HG02981 (cell line): ENCODE measurements around the gene LRRC74B.
"Not testable (repeated sequence)": the region's sequence is repeated elsewhere in the genome, so short reads cannot be mapped to it uniquely, and the experiment has no call there.

ENCODE experiments used
- ATAC-seq: cut with Tn5 transposase; IDR thresholded peaks from one replicate; pipeline ENCODE4 v1.9.1; 2021; ENCODE audit warnings: mild to moderate bottlenecking, moderate library complexity; ENCODE audit not compliant: unreplicated experiment

The LRRC74B gene, protein sequence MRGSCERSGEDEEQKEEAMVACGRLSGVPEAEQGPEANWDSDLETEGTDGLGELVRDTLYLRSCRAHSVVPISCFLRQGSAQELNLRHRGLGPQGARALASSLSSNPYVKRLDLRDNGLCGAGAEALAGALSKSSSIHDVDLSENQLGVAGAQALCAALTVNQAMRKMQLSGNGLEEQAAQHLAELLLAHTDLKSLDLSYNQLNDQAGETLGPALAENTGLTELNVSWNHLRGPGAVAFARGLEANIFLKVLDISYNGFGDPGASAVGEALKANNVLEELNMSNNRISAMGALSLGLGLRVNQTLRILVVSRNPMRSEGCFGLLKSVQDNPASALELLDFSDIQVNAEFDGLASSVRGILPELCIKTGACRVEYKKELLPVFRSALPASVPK

DNA sequence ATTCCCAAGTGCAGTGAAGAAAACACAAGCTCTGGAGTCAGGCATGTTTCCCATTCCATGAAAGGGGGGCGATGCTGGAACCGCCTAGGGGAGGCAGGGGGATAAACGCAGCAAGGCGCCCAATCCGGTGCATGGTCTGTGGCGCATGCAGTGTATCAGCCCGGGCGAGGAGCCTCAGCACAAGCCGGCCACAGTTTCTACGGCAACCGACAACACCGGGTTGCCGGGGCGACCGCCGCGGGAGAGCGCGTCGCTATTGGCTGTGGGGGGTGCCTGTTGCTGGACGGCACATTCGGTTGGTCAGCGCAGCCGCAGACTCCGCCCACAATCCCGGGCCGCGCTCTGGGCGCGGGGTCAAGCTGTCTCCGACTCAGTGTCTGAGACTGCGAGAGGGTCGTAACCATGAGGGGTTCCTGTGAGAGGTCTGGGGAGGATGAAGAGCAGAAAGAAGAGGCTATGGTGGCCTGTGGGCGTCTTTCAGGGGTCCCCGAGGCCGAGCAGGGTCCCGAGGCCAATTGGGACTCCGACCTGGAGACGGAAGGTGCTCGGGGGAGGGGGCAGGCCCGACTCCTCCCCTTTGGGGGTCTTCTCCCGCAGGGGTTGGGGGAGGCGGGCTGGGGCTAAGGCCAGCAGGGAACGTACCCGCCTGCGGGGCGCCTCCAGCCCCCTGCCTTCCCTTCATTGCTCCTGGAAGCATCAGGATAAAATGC is at the start of gene LRRC74B:
LRRC74B (plus strand) TSS at position 362 of the 710 bp plus-strand sequence; CDS start at position 403, 41 bp downstream.
- ATAC-seq: peak; percentile 86

DNA sequence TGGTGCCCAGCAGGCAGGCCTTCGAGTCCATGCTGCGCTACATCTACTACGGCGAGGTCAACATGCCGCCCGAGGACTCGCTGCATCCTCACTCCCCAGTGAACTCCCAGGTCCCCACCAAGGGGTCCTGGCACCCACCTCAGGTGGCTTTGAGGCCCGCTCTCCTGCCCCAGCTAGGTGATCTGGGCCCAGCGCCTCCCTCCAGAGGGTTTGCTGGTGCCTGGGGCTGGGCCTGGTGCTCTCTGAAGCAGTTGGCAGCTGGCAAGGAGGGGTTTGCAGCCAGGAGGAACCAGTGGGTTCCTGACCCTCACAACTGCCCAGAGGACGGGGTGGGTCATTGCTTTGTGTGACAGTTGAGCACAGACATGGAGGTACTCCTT is 49.7 kb upstream of the LRRC74B start:
- no peak for ATAC-seq

DNA sequence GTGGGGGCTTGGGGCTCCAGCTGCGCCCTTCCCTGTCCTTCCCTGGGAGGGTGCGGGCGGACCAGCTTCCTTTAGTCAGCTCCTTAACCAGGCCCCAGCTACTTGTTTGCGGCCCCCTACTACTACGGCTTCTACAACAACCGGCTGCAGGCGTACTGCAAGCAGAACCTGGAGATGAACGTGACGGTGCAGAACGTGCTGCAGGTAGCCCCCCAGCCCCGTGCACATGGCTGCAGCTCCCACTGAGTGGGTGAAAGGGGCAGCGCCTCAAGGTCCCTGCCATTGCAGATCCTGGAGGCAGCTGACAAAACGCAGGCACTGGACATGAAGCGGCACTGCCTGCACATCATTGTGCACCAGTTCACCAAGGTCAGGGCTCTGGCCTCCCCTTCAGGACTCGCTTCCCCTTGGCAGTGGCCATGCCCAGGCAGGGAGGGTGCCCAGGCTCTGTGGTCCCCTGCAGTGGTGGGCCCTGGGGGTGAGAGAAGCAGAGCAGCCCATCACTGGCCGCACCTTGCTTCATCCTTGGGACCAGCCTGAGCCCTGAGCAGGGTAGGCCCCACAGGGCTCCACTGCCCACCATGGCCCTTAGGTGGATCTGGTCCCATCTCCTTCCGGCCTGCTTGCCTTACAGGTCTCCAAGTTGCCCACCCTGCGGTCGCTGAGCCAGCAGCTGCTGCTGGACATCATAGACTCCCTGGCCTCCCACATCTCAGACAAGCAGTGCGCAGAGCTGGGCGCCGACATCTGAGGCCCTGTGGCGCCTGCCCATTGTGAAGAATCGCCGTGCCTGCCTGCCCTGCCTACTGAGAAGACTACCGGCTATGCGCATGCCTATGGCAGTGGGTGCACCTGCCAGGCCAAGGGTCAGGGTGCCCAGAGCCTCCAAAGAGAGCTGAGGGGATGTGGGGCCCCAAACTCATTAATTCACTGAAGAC is 48.9 kb upstream of the LRRC74B start:
- ATAC-seq: no peak

DNA sequence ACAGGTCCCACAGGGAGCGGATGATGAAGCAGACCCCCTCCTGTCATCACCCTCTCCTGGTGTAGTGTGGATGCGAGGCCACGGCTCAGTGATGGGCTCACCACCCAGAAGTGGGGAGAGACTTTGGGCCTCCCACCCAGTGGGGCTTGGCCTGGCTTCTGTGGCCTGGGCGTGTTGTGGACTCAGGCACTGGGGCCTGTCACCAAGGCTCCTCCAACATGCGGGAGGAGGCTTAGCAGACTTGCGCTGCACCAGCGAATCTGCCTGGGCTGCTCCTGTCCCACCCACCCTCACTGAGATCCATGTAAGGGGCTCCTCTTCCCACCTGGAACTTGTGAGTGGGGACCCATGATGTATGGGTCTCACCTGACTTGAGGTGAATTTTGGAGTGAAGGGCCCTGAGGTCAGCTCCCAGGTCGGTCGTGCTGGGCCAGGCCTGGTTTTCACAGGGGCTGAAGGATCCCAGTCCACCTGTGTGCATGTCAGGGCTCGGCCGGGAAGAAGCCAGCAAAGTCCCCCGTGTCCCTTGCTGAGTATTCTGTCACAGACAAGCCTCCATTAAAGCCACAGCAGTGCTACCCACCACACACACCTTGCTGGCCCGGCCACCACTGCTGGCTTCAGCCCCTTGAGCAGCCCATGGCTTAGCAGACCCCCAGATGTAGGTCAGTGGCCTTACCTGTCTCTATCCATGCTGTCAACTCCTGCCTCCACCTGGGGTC is 48.0 kb upstream of the LRRC74B start:
- ATAC-seq: no peak

DNA sequence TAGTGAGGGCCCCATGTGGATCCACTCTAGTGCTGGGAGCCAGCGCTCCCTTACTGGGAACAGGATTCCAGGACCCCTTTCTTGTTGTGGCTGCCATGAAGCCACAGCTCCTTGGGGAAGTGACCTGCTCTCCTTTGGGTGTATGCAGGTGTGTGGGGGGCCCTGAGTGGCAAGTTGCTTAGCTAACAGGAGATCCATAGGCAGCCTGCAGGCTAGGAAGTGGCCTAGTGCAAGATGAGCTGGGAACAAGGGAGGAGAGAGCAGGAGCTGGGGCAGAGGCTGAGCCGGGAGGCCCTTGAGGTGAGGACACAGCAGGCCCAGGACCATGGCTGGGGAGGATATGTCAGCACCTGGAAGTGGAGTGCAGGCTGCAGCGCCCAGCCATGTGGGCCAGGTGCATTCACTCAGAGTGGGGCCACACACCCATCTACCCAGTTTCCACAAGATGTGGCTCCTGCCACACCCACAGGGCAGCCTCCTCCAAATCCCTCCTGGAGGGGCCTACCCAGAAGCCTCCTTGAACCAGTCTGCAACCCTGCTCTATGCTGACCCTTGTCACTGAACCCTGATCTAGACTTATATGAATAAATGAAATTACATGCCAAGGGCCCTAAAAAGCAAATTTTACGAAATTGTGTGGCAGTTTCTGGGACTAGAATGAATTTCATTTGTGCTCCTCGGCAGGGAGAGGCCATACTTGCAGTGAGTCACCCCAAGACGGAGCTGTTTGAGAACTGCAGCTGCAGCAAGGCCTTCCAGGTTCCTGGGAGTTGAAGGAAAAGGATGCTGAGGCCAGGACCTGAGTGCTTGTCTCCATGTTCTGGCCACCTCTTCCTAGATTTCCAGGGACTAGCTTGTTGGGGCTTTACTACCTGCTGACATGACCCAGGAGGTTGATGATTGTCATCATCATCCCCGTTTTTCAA is 47.1 kb upstream of the LRRC74B start:
- ATAC-seq: no peak

DNA sequence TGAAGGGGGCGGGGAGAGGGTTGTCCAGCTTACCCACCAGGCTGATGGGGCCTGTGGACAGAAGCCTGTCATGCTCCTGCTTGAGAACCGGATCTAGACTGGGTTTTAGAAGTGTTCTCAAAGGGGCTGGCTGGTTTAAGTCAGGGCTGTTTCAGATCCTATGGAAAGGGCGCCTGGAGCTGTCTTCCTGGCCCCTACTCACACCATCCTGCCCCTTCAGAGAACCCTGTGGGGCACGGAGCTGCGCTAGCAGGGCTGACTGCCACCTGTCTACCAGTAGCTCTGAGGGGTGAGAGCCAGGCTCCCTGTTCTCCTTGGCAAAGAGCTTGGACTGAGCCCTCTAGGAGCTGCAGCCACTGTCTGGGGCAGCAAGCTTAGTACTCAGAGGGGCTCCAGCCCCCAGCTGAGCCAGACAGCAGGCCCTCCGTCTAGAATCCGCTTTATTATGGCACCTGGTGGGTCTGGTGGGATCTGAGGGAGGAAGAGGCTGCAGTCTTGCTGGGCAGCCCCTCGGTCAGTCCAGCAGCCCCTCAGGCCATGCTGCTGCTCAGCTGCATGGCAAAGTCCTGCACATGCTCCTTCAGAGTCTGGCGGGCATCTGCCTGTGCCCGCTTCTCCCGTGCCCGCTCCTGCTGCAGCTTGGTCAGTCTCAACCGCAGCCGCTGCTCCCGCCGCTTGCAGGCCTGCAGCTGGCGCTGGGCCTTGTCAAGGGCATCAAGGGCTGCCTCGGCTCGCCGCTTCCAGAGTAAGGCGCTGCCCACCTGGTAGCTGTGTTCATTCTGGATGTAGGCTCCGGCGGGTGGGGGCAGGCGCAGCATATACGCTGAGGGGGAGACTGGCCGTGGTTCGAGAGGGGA is 46.2 kb upstream of the LRRC74B start:
- no peak for ATAC-seq

DNA sequence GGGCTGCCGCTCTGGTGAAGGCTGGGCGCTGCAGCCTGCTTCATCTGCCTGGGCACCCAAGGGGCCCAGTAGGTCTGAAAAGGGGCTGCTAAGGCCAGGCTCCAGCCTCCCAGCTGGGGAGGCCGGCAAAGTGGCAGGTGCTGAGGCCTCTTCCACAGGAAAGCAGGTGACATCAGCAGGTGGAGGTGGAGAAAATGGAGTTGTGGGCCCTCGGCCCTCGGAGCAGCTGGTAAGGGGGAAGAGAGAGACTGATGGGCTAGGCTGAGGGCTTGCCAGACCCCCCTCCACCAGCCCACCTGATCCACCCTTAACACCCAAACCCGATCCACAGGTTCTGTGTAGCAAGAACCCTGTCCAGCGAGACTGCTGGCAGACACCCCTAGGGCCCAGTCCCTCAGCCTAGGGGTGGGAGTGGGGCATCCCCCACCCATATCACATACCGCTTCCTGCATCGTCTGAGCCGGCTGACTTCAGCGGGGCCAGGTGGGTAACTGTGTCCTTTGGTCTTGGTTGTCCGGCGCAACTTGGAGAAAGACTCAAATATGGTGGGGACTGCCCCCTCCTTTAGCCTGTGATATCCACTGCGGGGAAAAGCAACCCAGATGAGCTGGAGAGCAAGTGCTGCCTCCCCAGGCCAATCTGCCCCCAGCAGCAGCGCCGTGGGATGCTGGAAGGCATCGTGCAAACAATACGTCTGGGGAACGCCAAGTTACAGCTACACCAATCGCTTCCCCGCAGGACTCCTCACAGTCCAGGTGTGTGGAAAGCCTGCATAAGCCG is 45.3 kb upstream of the LRRC74B start:
- ATAC-seq: no peak

DNA sequence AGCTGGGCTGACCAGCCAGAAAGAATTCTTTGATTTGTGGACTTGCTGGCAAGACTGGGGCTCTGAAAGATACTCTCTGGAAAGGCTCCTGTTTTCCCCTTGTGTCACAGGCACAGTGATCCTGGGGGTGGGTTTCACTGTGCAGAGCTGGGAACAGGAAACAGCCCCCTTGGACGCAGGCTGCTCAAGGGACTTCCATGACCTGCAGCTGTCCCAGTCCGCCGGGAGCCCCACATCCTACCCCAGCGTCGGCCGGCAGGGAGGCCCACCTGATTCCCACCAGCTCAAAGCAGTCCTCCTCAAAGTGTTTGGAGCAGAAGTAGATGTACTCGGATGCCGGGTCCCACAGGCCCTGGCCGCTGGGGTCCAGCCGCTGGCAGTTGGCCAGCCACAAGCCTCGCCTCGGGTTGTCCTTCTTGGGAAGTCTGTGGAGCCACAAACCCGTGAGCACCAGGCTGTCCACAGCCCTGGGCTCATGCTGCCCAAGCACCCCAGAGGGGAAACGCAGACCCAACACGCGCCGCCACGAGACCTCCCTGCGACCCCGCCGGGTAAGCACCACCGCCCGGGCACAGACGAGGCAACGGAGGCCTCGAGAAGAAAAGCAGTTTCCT is 44.7 kb upstream of the LRRC74B start:
- peak; percentile 13 for ATAC-seq

DNA sequence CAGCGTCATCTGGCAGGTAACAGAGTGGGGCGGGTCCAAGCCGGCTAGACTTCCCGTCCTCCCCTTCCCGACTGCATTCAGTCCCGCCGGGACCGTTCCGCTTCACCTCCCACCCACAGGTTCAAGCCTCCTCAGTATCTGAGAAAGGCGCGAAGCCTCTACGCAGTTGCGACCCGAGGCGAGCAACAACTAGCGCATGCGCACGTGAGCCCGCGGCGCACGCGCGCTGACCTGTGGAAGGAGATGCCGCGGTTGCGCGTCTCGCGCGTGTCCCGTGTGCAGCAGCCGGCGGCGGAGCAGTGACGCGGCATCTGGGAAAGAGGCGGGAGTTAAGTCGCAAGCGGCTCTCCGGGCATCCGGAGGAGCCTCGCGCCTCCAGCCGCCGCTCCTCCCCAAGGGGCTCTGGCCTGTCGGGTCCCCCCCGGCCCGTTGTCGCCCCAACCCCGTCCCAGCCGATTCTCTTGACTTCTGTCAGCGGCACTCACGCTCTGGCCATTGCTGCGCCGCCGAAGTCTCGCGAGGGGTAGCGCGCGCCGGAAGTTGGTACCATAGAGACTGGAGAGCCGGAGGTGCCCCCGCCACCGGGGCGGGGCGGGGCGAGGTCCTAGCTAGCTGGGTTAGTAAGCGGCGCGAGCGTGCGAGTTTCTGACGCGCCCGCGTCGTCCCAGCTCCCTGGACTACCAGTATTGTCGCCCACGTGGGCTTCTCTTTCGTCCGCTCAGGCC is 44.0 kb upstream of the LRRC74B start, which contains the start of gene THAP7:
THAP7 (minus strand) TSS at position 518 of the 725 bp plus-strand sequence; CDS start at position 311, 207 bp downstream.
- peak; percentile 88 for ATAC-seq

DNA sequence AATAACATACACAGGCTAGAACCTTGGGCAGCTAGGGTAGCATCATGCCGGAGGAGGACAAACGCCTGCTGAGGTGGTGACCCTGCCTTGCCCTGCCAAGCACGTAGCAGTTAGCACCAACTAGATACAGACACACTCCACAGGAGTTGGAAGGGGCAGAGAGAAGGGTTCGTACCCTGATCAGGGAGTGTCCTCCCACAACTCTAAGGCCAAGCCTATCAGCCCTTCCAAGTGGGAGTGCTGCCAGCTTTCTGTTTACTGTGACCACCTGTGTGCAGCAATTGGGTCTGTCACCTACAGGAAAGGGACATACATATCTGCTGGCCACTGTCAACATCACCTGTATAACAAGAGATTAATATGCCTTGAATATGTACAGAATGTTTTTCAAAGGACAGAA is 42.0 kb upstream of the LRRC74B start:
- ATAC-seq: no peak

DNA sequence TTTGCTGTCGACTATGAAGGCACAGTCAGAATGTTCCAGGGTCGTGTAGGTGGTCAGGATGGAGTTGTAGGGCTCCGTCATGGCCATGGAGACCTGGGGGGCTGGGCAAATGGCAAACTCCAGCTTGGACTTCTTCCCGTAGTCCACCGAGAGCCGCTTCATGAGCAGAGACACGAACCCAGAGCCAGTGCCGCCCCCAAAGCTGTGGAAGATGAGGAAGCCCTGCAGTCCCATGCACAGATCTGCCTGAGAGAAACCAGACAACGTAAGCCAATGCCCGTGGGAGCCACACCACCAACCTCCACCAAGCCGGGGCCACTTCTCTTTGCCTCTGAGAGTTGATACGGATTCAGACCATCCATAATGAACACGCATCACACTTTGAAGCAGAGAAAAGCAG is 36.5 kb upstream of the LRRC74B start:
- not testable (repeated sequence) for ATAC-seq

DNA sequence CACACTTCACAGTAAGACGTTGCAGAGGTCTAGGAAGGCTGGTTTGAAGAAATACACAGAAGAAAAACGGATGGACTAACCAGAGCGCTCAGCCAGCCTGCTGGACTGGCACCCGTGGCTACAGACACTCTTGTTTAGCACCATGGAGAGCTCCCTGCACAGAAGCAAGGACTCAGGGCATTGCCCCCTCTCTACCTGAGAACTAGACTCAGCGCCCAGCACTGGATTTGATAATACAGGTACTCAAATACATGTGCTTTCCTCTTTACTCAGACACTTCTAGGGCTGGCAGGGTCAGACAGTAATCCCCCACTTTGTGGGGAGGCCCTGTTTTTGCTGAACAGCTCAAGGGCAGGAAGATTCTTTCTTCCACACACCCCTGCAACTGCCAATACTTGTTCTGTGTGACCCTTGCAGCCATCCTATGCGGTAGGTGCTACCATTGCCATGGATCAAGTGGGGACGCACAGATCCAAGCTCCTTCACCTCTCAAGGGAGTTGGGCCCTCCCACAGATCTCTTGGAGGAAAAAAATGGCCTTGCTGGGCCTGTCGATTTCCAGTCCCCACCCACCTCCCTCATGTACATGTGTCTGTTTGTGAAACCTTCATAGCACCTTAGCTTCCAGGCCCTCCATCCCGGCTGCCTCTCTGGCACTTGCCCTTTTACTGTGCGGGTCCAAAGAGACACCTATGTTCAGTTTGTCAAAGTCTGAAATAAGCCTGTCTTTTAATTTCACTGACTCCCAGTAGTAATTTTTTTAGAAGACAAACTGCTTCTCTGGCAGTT is 35.9 kb upstream of the LRRC74B start:
- ATAC-seq: no peak

DNA sequence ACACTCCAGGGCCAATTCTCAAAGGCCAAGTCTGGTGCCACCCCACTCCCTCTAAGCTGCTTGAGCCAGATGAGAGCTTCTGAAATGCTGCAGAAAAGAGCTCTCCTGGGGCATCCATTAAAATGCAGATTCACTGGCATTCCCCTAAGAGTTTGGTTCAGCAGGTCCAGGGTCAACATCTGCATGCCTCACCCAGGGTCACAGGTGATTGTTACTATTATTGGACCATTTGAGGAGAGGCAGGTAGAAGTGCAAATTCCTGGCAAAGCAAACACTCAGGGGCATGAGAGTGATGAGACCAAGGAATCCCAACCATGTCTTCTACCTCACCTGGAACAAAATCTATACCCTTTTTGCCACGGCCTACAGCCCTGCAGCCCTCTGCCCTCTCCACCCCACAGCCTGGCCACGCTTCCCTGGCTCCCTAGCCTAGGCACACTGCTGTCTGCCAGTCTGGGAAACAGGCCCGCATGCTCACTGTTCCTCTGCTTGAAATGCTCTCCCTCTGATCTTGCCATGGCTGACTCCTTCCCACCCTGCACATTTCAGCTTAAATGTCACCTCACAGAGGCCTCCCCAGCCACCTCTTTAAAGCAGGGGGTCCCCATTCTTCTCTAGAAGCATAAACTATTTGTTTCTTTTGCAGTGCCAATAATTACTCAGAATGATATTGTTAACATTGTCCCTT is 35.2 kb upstream of the LRRC74B start:
- no peak for ATAC-seq

DNA sequence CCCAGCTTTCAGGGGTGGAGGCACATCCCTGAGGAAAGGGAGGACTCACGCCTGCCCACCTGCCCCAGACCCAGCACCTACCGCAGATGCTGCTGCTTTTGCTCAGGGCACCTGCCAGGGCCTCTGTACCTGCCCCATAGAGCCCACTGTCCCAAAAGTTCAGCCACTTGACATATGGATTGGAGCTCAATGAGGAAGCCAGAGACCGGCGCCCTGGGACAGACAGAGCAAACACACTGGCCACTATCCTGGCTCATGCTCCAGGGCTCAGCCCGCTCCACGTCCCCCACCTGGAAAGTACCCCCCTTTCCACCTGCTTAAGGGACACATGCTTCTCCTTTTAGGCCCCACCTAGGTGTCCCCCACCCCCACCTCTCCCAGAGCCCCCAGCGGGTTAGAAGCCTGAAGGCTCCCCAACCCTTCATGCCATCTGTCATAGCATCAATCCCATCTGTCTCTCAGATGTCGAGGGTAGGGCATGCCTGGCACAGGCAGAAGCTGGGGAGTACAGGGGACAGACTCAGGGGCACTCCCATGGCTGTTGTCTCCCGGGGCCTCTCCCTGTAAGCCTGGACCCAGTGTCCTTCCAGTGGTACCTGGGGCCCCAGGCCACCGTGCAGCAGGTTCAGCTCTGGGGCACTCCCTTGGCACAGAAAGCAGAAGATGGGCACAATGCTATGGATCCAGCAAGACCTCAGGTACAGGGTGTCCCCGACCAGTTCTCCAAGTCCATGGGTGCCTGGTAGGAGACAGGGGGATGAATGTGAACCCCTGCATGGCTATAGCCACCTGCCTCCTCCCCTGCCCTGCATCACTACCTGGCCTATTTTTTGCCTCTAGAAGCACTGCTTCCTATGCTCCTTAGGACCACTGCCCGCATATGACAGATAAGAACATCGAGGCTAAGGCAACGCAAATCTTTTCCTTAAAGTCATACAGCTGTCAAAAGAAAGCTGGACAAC is 33.0 kb upstream of the LRRC74B start:
- no peak for ATAC-seq
